GM23248 (cell line): Measurements from ENCODE around the gene ZBED1. TPM values are rescaled to one million over a fixed set of nuclear protein-coding genes. Genes with fewer than 3 reads are reported as not detected.

Experiments used
- DNase-seq: peaks from one replicate; pipeline ENCODE4 v3.0.0-alpha.2; 2015
- H2AFZ ChIP-seq: fragments of 200-600 bp; sonication (generic); 2 replicates; pipeline ENCODE4 v1.6.1; 2016; ENCODE audit warnings: antibody characterized with exemption
- H3F3A ChIP-seq: fragments of 200-600 bp; sonication (generic); 2 replicates; pipeline ENCODE4 v1.6.1; 2016; ENCODE audit warnings: mild to moderate bottlenecking, antibody characterized with exemption, mixed run types; ENCODE audit not compliant: insufficient read depth
- H3K27ac ChIP-seq: fragments of 200-600 bp; sonication (generic); 2 replicates; pipeline ENCODE4 v1.5.1; 2016; ENCODE audit warnings: mild to moderate bottlenecking
- H3K27me3 ChIP-seq: fragments of 200-600 bp; sonication (generic); replicated peaks from 2 replicates; pipeline ENCODE4 v1.6.1; 2016; ENCODE audit warnings: mild to moderate bottlenecking; ENCODE audit not compliant: insufficient read depth
- H3K36me3 ChIP-seq: fragments of 200-600 bp; sonication (generic); 2 replicates; pipeline ENCODE4 v1.6.1; 2016; ENCODE audit warnings: low read depth, mild to moderate bottlenecking
- H3K4me1 ChIP-seq: fragments of 200-600 bp; sonication (generic); 2 replicates; pipeline ENCODE4 v1.6.1; 2016; ENCODE audit warnings: mild to moderate bottlenecking; ENCODE audit not compliant: insufficient read depth
- H3K4me2 ChIP-seq: fragments of 200-600 bp; sonication (generic); one replicate; pipeline ENCODE4 v1.6.1; 2016; ENCODE audit warnings: mild to moderate bottlenecking; ENCODE audit not compliant: unreplicated experiment
- H3K4me3 ChIP-seq: fragments of 200-600 bp; sonication (generic); 2 replicates; pipeline ENCODE4 v1.5.1; 2016; ENCODE audit warnings: mild to moderate bottlenecking
- H3K79me2 ChIP-seq: fragments of 200-600 bp; sonication (generic); 2 replicates; pipeline ENCODE4 v1.6.1; 2016; ENCODE audit warnings: mild to moderate bottlenecking; ENCODE audit not compliant: insufficient read depth
- H3K9ac ChIP-seq: fragments of 200-600 bp; sonication (generic); 2 replicates; pipeline ENCODE4 v1.6.1; 2016; ENCODE audit warnings: mild to moderate bottlenecking
- H3K9me2 ChIP-seq: fragments of 200-600 bp; sonication (generic); 2 replicates; pipeline ENCODE4 v1.6.1; 2016; ENCODE audit warnings: mixed run types, mild to moderate bottlenecking, moderate library complexity; ENCODE audit not compliant: insufficient read depth
- H3K9me3 ChIP-seq: fragments of 200-600 bp; sonication (generic); one replicate; pipeline ENCODE4 v1.6.1; 2017; ENCODE audit warnings: low read depth
- H4K20me1 ChIP-seq: fragments of 200-600 bp; sonication (generic); 2 replicates; pipeline ENCODE4 v1.6.0; 2016; ENCODE audit not compliant: insufficient read depth
- EZH2 ChIP-seq: fragments of 200-600 bp; sonication (generic); IDR thresholded peaks from 2 replicates; pipeline ENCODE4 v1.6.1; 2018; ENCODE audit warnings: antibody characterized with exemption, mild to moderate bottlenecking; ENCODE audit not compliant: insufficient read depth, poor library complexity, severe bottlenecking
- EZH2phosphoT487 ChIP-seq: fragments of 200-600 bp; sonication (generic); IDR thresholded peaks from 2 replicates; pipeline ENCODE4 v1.6.1; 2018; ENCODE audit warnings: antibody characterized with exemption, moderate library complexity, mild to moderate bottlenecking, low read depth; ENCODE audit not compliant: insufficient read depth
- WGBS, 2 experiments: methylation state at CpG; one replicate each; pipeline ENCODE4 v1.1.6; 2015 to 2017; ENCODE audit warnings: low lambda C conversion rate in 2 of 2, low coverage in 1 of 2; ENCODE audit errors: missing lambda C conversion rate in 2 of 2; 5-methylcytosine and 5-hydroxymethylcytosine counted together
- in situ Hi-C: fragments of 300-500 bp; cut with MboI; formaldehyde crosslinking; loops from 2 replicates; pipeline ENCODE4 v1.15.0; 2020
- polyA plus RNA-seq: library from polyadenylated mRNA; unstranded; fragments of >200 nt; fragmentation: Nextera tagmentation; extraction: Ambion mirVana; gene quantifications from 2 replicates; pipeline ENCODE4 v1.2.1, GENCODE V29; 2016
- total RNA-seq: library from RNA; depleted of rRNA; stranded (reverse); fragments of >200 nt; shearing (Covaris generic); gene quantifications from 2 replicates; pipeline ENCODE4 v1.2.3, GENCODE V29; 2014

Gene ZBED1
- total and polyA plus RNA-seq, 2 experiments from 2014 or later, result 20.7 to 31.1 TPM

GRCh38 chrX:2449135-2449886 is 51.5 kb downstream of the ZBED1 start:
- in situ Hi-C loops, result no loop called here
- no peaks in the 10 kb centered on the region for H3K36me3 ChIP-seq
- TF ChIP-seq EZH2phosphoT487, result no peak

GRCh38 chrX:2447484-2447883 is 53.3 kb downstream of the ZBED1 start:
- Histone ChIP-seq H3K9me2 (no peaks in the 10 kb centered on the region), H3K27me3 (no peaks in the 10 kb centered on the region), H3K4me3 (no peak overlapping the region), H4K20me1 (no peaks in the 10 kb centered on the region), H3K27ac (no peak overlapping the region), H3K36me3 (no peaks in the 10 kb centered on the region), H2AFZ (no peak overlapping the region), H3K9ac (no peak overlapping the region), H3K4me1 (no peaks in the 10 kb centered on the region), H3K4me2 (no peak overlapping the region), H3K79me2 (peaks cover 27% of the 10 kb centered on the region), H3K9me3 (no peaks in the 10 kb centered on the region), H3F3A (no peaks in the 10 kb centered on the region)
- TF ChIP-seq EZH2phosphoT487 (no peak), EZH2 (no peak)
- WGBS, 2 experiments, result 69 to 76% methylated on average over 2 of the region's 2 CpGs
- DNase-seq, result no peak
- in situ Hi-C loops, result no loop called here

More at GRCh38 chrX:2449135-2449886, 51.5 kb downstream of the ZBED1 start:
- H3K4me2 ChIP-seq, result no peak overlapping the region
- no peaks in the 10 kb centered on the region for H3K9me3 ChIP-seq
- H3K27me3 ChIP-seq, result no peaks in the 10 kb centered on the region
- WGBS, 2 experiments, result 92 to 94% methylated on average over 12 to 13 of the region's 13 CpGs
- no peaks in the 10 kb centered on the region for H4K20me1 ChIP-seq
- no peak overlapping the region for H3K9ac ChIP-seq
- no peaks in the 10 kb centered on the region for H3K4me1 ChIP-seq
- peaks cover 13% of the 10 kb centered on the region for H3K79me2 ChIP-seq
- no peaks in the 10 kb centered on the region for H3F3A ChIP-seq
- no peak overlapping the region for H3K4me3 ChIP-seq
- no peak overlapping the region for H3K27ac ChIP-seq
- H2AFZ ChIP-seq, result no peak overlapping the region
- no peaks in the 10 kb centered on the region for H3K9me2 ChIP-seq
- DNase-seq, result no peak

DNA sequence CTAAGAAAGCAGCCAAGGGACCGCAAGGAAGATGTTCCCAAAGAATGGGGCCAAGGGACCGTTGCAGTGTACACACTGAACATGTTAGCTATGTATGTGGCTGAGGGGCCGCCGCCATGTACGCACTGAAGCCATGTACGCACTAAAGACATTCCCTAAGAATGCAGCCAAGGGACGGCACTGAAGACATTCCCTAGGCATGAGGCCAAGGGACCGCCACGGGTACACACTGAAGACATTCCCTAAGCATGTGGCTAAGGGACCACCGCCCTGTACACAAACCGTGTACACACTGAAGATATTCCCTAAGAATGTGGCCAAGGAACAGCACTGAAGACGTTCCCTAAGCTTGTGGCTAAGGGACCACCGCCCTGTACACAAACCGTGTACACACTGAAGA is 54.0 kb downstream of the ZBED1 start:
- DNase-seq, result no peak
- Histone ChIP-seq H3F3A (no peaks in the 10 kb centered on the region), H3K4me2 (no peak overlapping the region), H4K20me1 (no peaks in the 10 kb centered on the region), H3K4me3 (no peak overlapping the region), H3K9ac (no peak overlapping the region), H3K36me3 (no peaks in the 10 kb centered on the region), H3K4me1 (no peaks in the 10 kb centered on the region), H3K9me3 (no peaks in the 10 kb centered on the region), H3K27me3 (no peaks in the 10 kb centered on the region), H3K79me2 (peaks cover 27% of the 10 kb centered on the region), H3K9me2 (no peaks in the 10 kb centered on the region), H3K27ac (no peak overlapping the region), H2AFZ (no peak overlapping the region)
- WGBS, 2 experiments, result 96 to 99% methylated on average over 14 of the region's 14 CpGs
- TF ChIP-seq EZH2, result no peak
- TF ChIP-seq EZH2phosphoT487, result no peak
- in situ Hi-C loops, result no loop called here

DNA sequence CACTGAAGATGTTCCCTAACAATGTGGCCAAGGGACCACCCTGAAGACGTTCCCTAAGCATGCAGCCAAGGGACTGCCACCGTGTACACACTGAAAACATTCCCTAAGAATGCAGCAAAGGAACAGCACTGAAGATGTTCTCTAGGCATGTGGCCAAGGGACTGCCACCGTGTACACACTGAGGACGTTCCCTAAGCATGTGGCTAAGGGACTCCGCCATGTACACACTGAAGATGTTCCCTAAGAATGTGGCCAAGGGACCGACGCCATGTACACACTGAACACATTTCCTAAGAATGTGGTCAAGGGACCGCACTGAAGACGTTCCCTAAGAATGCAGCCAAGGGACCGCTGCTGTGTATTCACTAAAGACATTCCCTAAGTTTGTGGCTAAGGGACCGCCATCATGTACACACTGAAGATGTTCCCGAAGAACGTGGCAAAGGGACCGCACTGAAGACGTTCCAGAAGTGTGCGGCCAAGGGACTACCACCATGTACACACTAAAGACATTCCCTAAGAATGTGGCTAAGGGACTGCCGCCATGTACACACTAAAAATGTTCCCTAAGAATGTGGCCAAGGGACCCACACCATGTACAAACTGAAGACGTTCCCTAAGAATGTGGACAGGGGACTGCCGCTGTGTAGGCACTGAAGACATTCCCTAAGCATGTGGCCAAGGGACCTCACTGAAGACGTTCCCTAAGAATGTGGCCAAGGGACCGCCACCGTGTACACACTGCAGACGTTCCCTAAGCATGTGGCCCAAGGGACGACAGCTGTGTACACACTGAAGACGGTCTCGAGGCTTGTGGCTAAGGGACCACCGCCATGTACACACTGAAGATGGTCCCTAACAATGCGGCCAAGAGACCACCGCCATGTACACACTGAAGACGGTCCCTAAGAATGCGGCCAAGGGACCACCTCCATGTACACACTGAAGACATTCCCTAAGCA is 54.8 kb downstream of the ZBED1 start:
- Histone ChIP-seq H3K9me3 (no peaks in the 10 kb centered on the region), H3K4me3 (no peak overlapping the region), H4K20me1 (no peaks in the 10 kb centered on the region), H3K27ac (no peak overlapping the region), H3K4me1 (no peaks in the 10 kb centered on the region), H3K36me3 (no peaks in the 10 kb centered on the region), H3K9me2 (no peaks in the 10 kb centered on the region), H3K4me2 (no peak overlapping the region), H3K27me3 (no peaks in the 10 kb centered on the region), H2AFZ (no peak overlapping the region), H3K9ac (no peak overlapping the region), H3F3A (no peaks in the 10 kb centered on the region), H3K79me2 (peaks cover 27% of the 10 kb centered on the region)
- TF ChIP-seq EZH2, result no peak
- TF ChIP-seq EZH2phosphoT487, result no peak
- in situ Hi-C loops, result no loop called here
- 92% methylated on average over 31 of the region's 31 CpGs for WGBS, 2 experiments
- DNase-seq, result no peak
